Tibial nerve (tissue), 4 donors: ENCODE measurements around the gene PSD4. TPM values are rescaled to one million over a fixed set of nuclear protein-coding genes. Genes with fewer than 3 reads are reported as not detected.

Experiments used
- DNase-seq, 2 donors: peaks; one replicate each; pipeline ENCODE4 v3.0.0-alpha.2; 2019; ENCODE audit warnings: low spot score in 2 of 2
- H3K27ac ChIP-seq, 4 donors: fragments of 200-600 bp; sonication (generic) in 3 of 4; one replicate each; pipeline ENCODE4 v1.5.1; 2017 to 2019; ENCODE audit warnings: mild to moderate bottlenecking in 1 of 4
- H3K27me3 ChIP-seq, 2 donors: fragments of 200-600 bp; sonication (generic) in 1 of 2; one replicate each; pipeline versions ENCODE4 v1.5.1 to v1.6.0; 2017 to 2019
- H3K36me3 ChIP-seq, 3 donors: fragments of 200-600 bp; sonication (generic); one replicate each; pipeline ENCODE4 v1.5.1; 2018 to 2019
- H3K4me1 ChIP-seq, 4 donors: fragments of 200-600 bp; sonication (generic) in 3 of 4; one replicate each; pipeline ENCODE4 v1.5.1; 2017 to 2019
- H3K4me3 ChIP-seq, 4 donors: fragments of 200-600 bp; sonication (generic) in 3 of 4; one replicate each; pipeline ENCODE4 v1.5.1; 2017 to 2019; ENCODE audit warnings: mild to moderate bottlenecking in 1 of 4, moderate library complexity in 1 of 4
- H3K9me3 ChIP-seq, 4 donors: fragments of 200-600 bp; sonication (generic) in 3 of 4; one replicate each; pipeline ENCODE4 v1.5.1; 2017 to 2019
- EP300 ChIP-seq, 2 donors: sonication (generic); formaldehyde crosslinking; IDR thresholded peaks; one replicate each; pipeline ENCODE4 v1.6.1; 2017; ENCODE audit warnings: antibody characterized with exemption in 2 of 2, mild to moderate bottlenecking in 1 of 2
- POLR2A ChIP-seq, 2 donors: fragments of 450-650 bp; IDR thresholded peaks; one replicate each; pipeline ENCODE4 v1.6.1; 2017; ENCODE audit warnings: antibody characterized with exemption in 2 of 2, mild to moderate bottlenecking in 2 of 2, moderate library complexity in 2 of 2
- WGBS, 2 donors: methylation state at CpG; one replicate each; pipeline ENCODE4 v1.1.5; 2018; 5-methylcytosine and 5-hydroxymethylcytosine counted together
- total RNA-seq, 4 donors: library from RNA; depleted of rRNA; stranded (reverse); fragments of >200 nt; gene quantifications; one replicate each; pipeline ENCODE4 v1.1.0, GENCODE V29; 2016
- TF ChIP-seq, protein P1 (sequence below), 5 experiments: fragments of 200-600 bp in 3 of 5; fragments of 450-650 bp in 2 of 5; sonication (generic) in 3 of 5; IDR thresholded peaks; one replicate each; pipeline ENCODE4 v1.5.1; 2016 to 2019; ENCODE audit warnings: antibody characterized with exemption in 5 of 5, mild to moderate bottlenecking in 3 of 5, moderate library complexity in 2 of 5

The PSD4 gene
- total RNA-seq, 4 donors from 2014 or later: 8.7 to 20.7 (median 11.3) TPM

DNA sequence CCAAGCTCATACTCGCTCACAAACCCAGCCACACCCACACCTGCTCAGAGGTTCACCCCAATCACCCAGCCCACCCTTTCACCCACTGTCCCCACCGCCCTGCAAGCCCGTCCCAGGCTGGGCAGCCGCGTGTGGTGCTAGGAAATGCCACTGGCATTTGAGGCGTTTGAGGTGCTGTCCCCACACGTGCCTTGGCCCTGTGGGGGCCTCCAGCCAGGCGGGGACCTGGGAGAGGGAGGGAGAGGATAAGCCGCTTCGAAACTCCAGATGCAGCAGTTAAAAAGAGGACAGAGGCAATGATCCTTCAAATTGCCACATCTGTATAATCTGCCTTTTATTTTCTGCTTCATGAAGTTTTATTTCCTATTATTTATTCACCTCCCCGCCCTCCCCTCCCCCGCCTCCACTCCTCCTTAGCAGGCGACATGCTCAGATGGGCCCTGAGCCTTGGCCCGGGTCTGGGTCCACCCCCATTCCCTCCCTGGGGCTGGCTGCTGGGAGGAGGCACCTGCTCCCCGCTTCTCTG, 35.9 kb downstream of the PSD4 start:
- Histone ChIP-seq H3K36me3 (no peaks in the 10 kb centered on the region), H3K27ac (peak overlapping the region in 2 of 4 donors; percentile 84 to 86), H3K4me3 (no peak overlapping the region), H3K27me3 (no peaks in the 10 kb centered on the region), H3K9me3 (no peaks in the 10 kb centered on the region), H3K4me1 (peaks cover 0 to 43% (median 22%) of the 10 kb centered on the region in 4 donors)
- TF ChIP-seq POLR2A (IDR thresholded peaks at IDR 0.05): no peak
- no peak for TF ChIP-seq EP300 (IDR thresholded peaks at IDR 0.05)
- TF ChIP-seq, protein P1, sequence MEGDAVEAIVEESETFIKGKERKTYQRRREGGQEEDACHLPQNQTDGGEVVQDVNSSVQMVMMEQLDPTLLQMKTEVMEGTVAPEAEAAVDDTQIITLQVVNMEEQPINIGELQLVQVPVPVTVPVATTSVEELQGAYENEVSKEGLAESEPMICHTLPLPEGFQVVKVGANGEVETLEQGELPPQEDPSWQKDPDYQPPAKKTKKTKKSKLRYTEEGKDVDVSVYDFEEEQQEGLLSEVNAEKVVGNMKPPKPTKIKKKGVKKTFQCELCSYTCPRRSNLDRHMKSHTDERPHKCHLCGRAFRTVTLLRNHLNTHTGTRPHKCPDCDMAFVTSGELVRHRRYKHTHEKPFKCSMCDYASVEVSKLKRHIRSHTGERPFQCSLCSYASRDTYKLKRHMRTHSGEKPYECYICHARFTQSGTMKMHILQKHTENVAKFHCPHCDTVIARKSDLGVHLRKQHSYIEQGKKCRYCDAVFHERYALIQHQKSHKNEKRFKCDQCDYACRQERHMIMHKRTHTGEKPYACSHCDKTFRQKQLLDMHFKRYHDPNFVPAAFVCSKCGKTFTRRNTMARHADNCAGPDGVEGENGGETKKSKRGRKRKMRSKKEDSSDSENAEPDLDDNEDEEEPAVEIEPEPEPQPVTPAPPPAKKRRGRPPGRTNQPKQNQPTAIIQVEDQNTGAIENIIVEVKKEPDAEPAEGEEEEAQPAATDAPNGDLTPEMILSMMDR (IDR thresholded peaks at IDR 0.05): no peak
- no peak for DNase-seq
- WGBS, 2 donors: 81 to 85% methylated on average over 15 of the region's 15 CpGs

DNA sequence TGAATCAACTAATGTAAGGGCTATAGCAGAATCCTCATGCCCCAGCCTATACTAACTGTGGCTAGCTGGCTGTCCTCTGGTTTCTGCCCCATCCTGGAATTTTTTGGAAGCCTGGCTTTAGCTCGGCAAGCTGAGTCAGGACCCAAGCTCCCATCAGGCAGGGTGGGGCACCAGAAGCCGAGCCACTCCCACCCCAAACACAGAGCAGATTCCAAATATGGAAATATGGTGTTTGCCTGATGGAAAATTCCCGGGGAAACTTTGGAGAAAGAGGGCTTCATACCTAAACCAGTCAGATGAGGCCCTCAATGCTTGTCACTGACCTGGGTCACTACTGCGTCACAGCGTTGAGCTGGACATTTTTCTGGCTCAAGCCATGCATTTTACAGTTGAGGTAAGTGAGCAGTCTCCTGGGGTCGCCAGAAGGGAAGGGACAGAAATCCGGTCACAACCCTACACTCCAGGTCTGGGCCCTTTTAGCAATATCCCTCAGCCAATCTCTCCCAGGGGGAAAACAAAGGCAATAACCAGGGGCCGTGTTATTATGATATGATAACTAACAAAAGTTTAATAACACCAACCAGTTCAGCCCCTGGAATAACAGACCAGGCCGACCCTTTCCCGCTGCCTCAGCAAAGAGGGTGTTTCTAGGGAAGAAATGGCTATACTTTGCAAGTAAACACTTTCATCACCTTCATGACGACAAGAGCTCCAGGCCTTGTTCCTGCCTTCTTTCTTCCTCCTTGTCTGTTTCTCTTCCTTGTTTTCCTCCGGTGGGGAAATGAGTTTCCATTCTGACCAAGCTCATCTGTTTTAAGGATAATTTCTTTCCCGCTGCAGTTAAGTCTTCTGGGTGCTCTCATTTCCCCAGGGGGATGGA, 37.7 kb downstream of the PSD4 start:
- H3K4me3 ChIP-seq: peak overlapping the region in 1 of 4 donors; percentile 24
- no peaks in the 10 kb centered on the region for H3K27me3 ChIP-seq
- peak in 1 of 2 donors; percentile 66 for TF ChIP-seq EP300 (IDR thresholded peaks at IDR 0.05)
- no peak for TF ChIP-seq POLR2A (IDR thresholded peaks at IDR 0.05)
- DNase-seq: peak in 1 of 2 donors; percentile 36
- H3K9me3 ChIP-seq: no peaks in the 10 kb centered on the region
- H3K36me3 ChIP-seq: no peaks in the 10 kb centered on the region
- 58 to 65% methylated on average over 13 of the region's 13 CpGs for WGBS, 2 donors
- H3K27ac ChIP-seq: peak overlapping the region; percentile 60 to 86 (median 73)
- peaks cover 0 to 51% (median 25%) of the 10 kb centered on the region in 4 donors for H3K4me1 ChIP-seq

DNA sequence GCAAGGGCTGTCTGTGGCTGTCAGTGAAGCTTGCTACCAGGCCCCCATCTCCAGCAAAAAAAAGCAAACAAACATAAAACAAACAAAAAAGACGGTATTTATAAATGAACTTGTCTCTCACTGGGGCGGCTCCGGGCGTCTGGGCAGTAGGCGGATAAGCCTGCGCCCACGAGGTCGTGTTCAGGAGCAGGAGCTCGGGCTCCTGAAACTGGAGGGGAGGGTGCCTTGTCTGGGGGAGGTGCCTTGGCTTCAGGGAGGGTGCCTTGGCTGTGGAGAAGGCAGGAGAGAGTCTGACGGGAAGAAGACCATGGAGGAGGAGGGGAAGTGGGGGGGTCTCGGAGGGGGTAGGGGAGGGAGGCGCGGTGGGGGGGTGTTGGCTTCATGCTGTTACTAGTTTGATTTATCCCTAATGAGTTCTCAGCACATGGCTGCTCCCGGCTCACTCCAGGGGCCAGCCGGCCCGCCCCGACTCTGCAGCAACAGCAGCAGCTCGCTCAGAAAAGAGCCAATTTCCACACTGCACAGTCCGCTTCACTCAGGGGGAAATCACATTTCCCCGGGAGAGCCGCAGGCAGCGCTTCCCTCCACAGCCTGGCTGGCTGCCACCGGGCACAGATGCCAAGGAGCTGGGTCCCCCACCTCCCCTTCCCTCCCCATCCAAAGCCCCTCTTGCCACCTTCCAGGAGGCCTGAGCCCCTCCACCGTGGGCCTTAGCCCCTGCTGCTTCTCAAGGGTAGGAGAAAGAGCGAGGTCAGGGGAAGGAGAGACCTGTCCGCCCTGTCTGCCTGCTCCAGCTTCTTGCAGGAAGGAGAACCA, 38.7 kb downstream of the PSD4 start:
- TF ChIP-seq POLR2A (IDR thresholded peaks at IDR 0.05) (no peak), EP300 (IDR thresholded peaks at IDR 0.05) (no peak)
- TF ChIP-seq, protein P1 (IDR thresholded peaks at IDR 0.05): no peak
- peak in 1 of 2 donors; percentile 41 for DNase-seq
- H3K9me3 ChIP-seq: no peaks in the 10 kb centered on the region
- H3K27ac ChIP-seq: peak overlapping the region; percentile 60 to 86 (median 73)
- WGBS, 2 donors: 15 to 17% methylated on average over 25 to 26 of the region's 26 CpGs
- H3K4me3 ChIP-seq: peak overlapping the region in 1 of 4 donors; percentile 24
- H3K27me3 ChIP-seq: no peaks in the 10 kb centered on the region
- H3K36me3 ChIP-seq: no peaks in the 10 kb centered on the region
- peaks cover 0 to 61% (median 34%) of the 10 kb centered on the region in 4 donors for H3K4me1 ChIP-seq

DNA sequence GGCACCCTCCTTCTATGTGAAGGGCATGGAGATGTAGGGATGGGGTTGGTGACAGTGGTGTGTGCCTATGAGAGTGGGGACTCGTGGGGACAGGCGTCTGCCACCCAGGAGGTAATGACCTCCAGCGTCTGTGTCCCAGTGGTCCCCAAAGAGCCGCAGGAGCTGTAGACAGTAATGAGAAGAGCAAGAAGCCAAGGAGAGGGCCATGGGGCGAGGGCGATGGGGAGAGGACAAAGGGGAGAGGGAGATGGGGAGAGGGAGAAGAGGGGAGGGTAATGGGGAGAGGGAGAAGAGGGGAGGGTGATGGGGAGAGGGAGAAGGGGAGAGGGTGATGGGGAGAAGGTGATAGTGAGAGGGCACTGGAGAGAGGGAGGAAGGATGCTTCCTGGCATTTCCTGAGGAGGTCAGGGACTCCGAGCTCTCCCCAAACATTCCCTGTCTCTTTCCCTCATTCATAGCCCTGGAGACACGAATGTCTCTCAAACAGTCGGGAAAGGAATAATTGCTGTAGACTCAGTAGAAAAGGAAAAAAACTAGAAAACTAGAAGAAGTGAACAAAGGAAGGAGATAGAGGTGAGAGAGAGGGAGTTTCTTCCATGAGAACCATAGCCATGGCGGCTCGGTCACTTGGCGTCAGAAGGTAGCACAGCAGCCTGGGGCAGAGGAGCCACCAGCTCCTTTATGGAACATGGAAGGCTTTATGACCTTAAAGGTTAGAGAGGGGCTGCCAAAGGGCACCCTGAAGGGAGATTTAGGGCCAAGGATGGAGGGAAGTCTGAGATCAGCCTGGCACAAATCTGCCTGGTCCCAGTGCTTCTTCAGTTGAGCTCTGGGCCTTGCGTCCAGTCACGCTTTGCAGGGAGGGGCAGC, 39.5 kb downstream of the PSD4 start:
- DNase-seq: no peak
- TF ChIP-seq, protein P1 (IDR thresholded peaks at IDR 0.05): no peak
- TF ChIP-seq POLR2A (IDR thresholded peaks at IDR 0.05) (no peak), EP300 (IDR thresholded peaks at IDR 0.05) (no peak)
- 91 to 95% methylated on average over 14 of the region's 14 CpGs for WGBS, 2 donors
- Histone ChIP-seq H3K27ac (peak overlapping the region in 3 of 4 donors; percentile 60 to 86 (median 84)), H3K4me3 (no peak overlapping the region), H3K27me3 (no peaks in the 10 kb centered on the region), H3K36me3 (no peaks in the 10 kb centered on the region), H3K9me3 (no peaks in the 10 kb centered on the region), H3K4me1 (peaks cover 0 to 69% (median 43%) of the 10 kb centered on the region in 4 donors)

DNA sequence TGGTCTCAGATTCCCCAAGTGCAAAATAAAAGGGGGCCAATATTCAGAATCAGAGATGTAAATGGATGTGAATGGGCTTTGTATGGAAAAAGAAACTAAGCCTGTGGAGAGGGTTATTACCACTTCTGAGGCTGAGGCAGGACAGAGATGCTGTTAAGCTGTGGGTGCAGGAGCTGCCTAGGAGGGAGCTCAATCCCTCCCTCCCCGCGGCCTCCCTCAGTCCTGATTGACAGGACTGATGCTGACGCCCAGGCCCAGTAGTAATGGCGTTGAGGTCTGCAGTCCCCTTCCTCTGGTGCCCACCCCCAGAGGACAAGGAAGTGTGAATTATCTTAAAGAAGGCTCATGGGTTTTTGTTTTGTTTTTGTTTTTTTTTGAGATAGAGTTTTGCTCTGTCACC, 40.4 kb downstream of the PSD4 start:
- no peak for TF ChIP-seq POLR2A (IDR thresholded peaks at IDR 0.05)
- TF ChIP-seq EP300 (IDR thresholded peaks at IDR 0.05): no peak
- TF ChIP-seq, protein P1 (IDR thresholded peaks at IDR 0.05): no peak
- H3K27ac ChIP-seq: peak overlapping the region in 2 of 4 donors; percentile 2 to 19
- no peaks in the 10 kb centered on the region for H3K9me3 ChIP-seq
- no peaks in the 10 kb centered on the region for H3K27me3 ChIP-seq
- H3K36me3 ChIP-seq: no peaks in the 10 kb centered on the region
- WGBS, 2 donors: 66 to 81% methylated on average over 4 of the region's 4 CpGs
- no peak for DNase-seq
- peaks cover 0 to 78% (median 50%) of the 10 kb centered on the region in 4 donors for H3K4me1 ChIP-seq
- H3K4me3 ChIP-seq: no peak overlapping the region
